Fibroblast of mammary gland (primary cell): ENCODE results near the gene FBXW8.

Experiments
- DNase-seq: peaks from one replicate; pipeline ENCODE4 v3.0.0-alpha.2; 2010; ENCODE audit warnings: low read depth
- H3K4me3 ChIP-seq: 2 replicates; pipeline ENCODE4 v1.5.1; 2011; ENCODE audit warnings: low read depth, mild to moderate bottlenecking, low read length, moderate library complexity; ENCODE audit not compliant: control insufficient read depth
- CTCF ChIP-seq: conservative IDR thresholded peaks from 2 replicates; pipeline ENCODE4 v1.5.1; 2011; ENCODE audit warnings: low read depth, low read length, inconsistent platforms; ENCODE audit not compliant: control insufficient read depth, insufficient read depth

Gene FBXW8

GRCh38 chr12:116915326-116915725 lies 4.6 kb downstream of the FBXW8 start:
- no peak overlapping the region for H3K4me3 ChIP-seq
- TF ChIP-seq CTCF: no peak
- no peak for DNase-seq

DNA sequence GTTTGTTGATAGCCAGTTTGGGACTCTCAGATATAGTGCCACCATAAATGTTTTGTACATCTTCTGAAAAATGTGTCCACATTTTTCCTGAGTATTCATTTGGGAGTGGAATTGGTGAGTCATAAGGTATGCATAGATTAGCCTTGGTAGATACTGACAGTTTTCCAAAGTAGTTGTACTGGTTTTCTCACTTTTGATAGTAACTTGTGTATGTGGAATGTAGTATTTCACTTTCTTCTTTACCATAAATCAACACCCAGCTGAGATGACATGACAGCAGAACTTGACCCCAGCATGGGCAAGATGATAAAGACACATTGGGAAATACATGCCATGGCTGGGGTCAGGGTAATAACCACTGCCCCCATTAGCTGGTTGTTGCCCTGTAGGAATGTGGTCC lies 5.4 kb downstream of the FBXW8 start:
- no peak for TF ChIP-seq CTCF
- H3K4me3 ChIP-seq: no peak overlapping the region
- DNase-seq: peak; percentile 46

DNA sequence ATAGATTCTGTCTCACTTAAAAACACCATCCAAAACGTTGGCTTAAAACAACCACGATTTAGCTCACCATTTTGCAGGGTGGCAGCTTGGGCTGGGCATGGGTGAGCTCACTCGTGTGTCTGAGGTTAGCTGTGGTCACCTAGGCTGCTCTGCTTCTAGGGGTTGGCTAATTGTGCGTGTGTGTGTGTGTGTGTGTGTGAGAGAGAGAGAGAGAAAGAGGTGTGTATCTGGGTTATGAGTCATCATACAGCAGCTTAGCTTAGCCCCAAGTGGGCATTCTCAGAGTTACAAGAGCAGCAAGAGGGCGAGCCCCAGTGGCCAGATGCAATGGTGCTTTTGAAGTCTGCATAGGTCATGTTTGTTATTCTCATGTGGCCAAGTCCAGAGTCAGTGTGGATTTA lies 6.0 kb downstream of the FBXW8 start:
- H3K4me3 ChIP-seq: no peak overlapping the region
- peak; percentile 56 for TF ChIP-seq CTCF
- peak; percentile 91 for DNase-seq

- H3K4me3 ChIP-seq: no peak overlapping the region
- no peak for DNase-seq
- no peak for TF ChIP-seq CTCF
These were observed 7.7 kb downstream of the FBXW8 start for GRCh38 chr12:116918464-116918863.

GRCh38 chr12:116919247-116919661 lies 8.5 kb downstream of the FBXW8 start:
- no peak for DNase-seq

GRCh38 chr12:116919706-116920485 lies 9.1 kb downstream of the FBXW8 start:
- no peak for TF ChIP-seq CTCF

More at GRCh38 chr12:116919247-116919661, 8.5 kb downstream of the FBXW8 start:
- no peak for TF ChIP-seq CTCF
- no peak overlapping the region for H3K4me3 ChIP-seq

More at GRCh38 chr12:116919706-116920485, 9.1 kb downstream of the FBXW8 start:
- H3K4me3 ChIP-seq: no peak overlapping the region
- DNase-seq: no peak
